ENCODE measurements around the gene EPN1. TPM values are rescaled to one million over a fixed set of nuclear protein-coding genes. Genes with fewer than 3 reads are reported as not detected.

The EPN1 gene
- total RNA-seq, 1 donor from 2014 or later, result 145 TPM

GRCh38 chr19:55650602-55651230 is 24.3 kb upstream of the EPN1 start:
- H3K4me2 ChIP-seq (ENCODE audit: low read length), result no peak overlapping the region
- FAIRE-seq (no peak), DNase-seq (ENCODE audit: low read depth) (no peak)
- H3K36me3 ChIP-seq (ENCODE audit: insufficient read depth, low read length), result no peaks in the 10 kb centered on the region
- Mint-ChIP-seq H3K4me1 (ENCODE audit: low read depth, unreplicated experiment) (peaks cover 3% of the 10 kb centered on the region), H3K36me3 (ENCODE audit: low read depth, unreplicated experiment) (peaks cover 18% of the 10 kb centered on the region), H3K27me3 (ENCODE audit: low read depth, unreplicated experiment) (no peaks in the 10 kb centered on the region), H3K27ac (ENCODE audit: unreplicated experiment) (peak overlapping the region; percentile 58), H3K4me3 (ENCODE audit: unreplicated experiment) (peak overlapping the region; percentile 35), H3K9me3 (ENCODE audit: unreplicated experiment) (no peaks in the 10 kb centered on the region)
- no peak overlapping the region for H2AFZ ChIP-seq (ENCODE audit: low read depth, low read length)
- H3K79me2 ChIP-seq (ENCODE audit: insufficient read depth, low read length), result peaks cover 22% of the 10 kb centered on the region
- H3K9ac ChIP-seq (ENCODE audit: low read length), result no peak overlapping the region
- no peak overlapping the region for H3K27ac ChIP-seq (ENCODE audit: low read depth, low read length)
- H3K4me3 ChIP-seq (ENCODE audit: insufficient read depth, low read depth, low read length), result no peak overlapping the region
- TF ChIP-seq, protein P1, sequence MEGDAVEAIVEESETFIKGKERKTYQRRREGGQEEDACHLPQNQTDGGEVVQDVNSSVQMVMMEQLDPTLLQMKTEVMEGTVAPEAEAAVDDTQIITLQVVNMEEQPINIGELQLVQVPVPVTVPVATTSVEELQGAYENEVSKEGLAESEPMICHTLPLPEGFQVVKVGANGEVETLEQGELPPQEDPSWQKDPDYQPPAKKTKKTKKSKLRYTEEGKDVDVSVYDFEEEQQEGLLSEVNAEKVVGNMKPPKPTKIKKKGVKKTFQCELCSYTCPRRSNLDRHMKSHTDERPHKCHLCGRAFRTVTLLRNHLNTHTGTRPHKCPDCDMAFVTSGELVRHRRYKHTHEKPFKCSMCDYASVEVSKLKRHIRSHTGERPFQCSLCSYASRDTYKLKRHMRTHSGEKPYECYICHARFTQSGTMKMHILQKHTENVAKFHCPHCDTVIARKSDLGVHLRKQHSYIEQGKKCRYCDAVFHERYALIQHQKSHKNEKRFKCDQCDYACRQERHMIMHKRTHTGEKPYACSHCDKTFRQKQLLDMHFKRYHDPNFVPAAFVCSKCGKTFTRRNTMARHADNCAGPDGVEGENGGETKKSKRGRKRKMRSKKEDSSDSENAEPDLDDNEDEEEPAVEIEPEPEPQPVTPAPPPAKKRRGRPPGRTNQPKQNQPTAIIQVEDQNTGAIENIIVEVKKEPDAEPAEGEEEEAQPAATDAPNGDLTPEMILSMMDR (IDR thresholded peaks at IDR 0.05; ENCODE audit: insufficient read depth, low read depth, low read length), result no peak
- TF ChIP-seq EZH2 (IDR thresholded peaks at IDR 0.05; ENCODE audit: insufficient read depth, low read length), result no peak
- peaks cover 10% of the 10 kb centered on the region for H4K20me1 ChIP-seq (ENCODE audit: insufficient read depth, low read length)
- no peaks in the 10 kb centered on the region for H3K9me3 ChIP-seq (ENCODE audit: insufficient read depth, low read depth, low read length)
- H3K27me3 ChIP-seq (ENCODE audit: insufficient read depth, low read length), result no peaks in the 10 kb centered on the region
- peaks cover 14% of the 10 kb centered on the region for H3K4me1 ChIP-seq (ENCODE audit: insufficient read depth, low read length)

DNA sequence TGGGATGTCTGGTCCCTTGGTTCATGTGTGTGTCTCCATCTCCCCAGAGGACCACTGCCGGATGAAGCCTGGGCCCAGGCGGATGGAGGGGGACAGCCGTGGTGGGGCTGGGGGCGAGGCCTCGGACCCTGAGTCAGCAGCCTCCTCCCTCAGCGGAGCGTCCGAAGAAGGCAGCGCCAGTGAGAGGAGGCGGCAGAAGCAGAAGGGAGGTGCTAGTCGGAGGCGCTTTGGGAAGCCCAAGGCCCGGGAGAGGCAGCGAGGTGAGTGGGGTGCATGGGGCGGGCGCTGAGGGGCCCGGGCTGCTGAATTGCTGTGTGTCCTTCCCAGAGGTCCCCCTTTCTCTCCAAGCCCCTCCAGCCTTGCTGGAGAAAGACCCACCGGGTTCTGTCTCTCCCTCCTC is 23.8 kb upstream of the EPN1 start:
- no peak for FAIRE-seq
- H3K9me3 Mint-ChIP-seq (ENCODE audit: unreplicated experiment), result no peaks in the 10 kb centered on the region
- Histone ChIP-seq H3K79me2 (ENCODE audit: insufficient read depth, low read length) (peaks cover 26% of the 10 kb centered on the region), H3K9me3 (ENCODE audit: insufficient read depth, low read depth, low read length) (no peaks in the 10 kb centered on the region), H3K4me2 (ENCODE audit: low read length) (no peak overlapping the region), H3K9ac (ENCODE audit: low read length) (no peak overlapping the region), H3K36me3 (ENCODE audit: insufficient read depth, low read length) (no peaks in the 10 kb centered on the region), H3K4me1 (ENCODE audit: insufficient read depth, low read length) (peaks cover 18% of the 10 kb centered on the region), H4K20me1 (ENCODE audit: insufficient read depth, low read length) (peaks cover 15% of the 10 kb centered on the region), H3K4me3 (ENCODE audit: insufficient read depth, low read depth, low read length) (no peak overlapping the region), H3K27ac (ENCODE audit: low read depth, low read length) (no peak overlapping the region), H3K27me3 (ENCODE audit: insufficient read depth, low read length) (no peaks in the 10 kb centered on the region), H2AFZ (ENCODE audit: low read depth, low read length) (no peak overlapping the region)
- no peaks in the 10 kb centered on the region for H3K27me3 Mint-ChIP-seq (ENCODE audit: low read depth, unreplicated experiment)
- peaks cover 5% of the 10 kb centered on the region for H3K4me1 Mint-ChIP-seq (ENCODE audit: low read depth, unreplicated experiment)
- H3K4me3 Mint-ChIP-seq (ENCODE audit: unreplicated experiment), result no peak overlapping the region
- no peak for TF ChIP-seq EZH2 (IDR thresholded peaks at IDR 0.05; ENCODE audit: insufficient read depth, low read length)
- TF ChIP-seq, protein P1 (IDR thresholded peaks at IDR 0.05; ENCODE audit: insufficient read depth, low read depth, low read length), result no peak
- no peak for DNase-seq (ENCODE audit: low read depth)
- H3K36me3 Mint-ChIP-seq (ENCODE audit: low read depth, unreplicated experiment), result peaks cover 21% of the 10 kb centered on the region
- H3K27ac Mint-ChIP-seq (ENCODE audit: unreplicated experiment), result no peak overlapping the region

Measured in astrocyte (in vitro differentiated cells and primary cell).